Adipose tissue (tissue), 3 donors: ENCODE results near the gene GATB. TPM values are rescaled to one million over a fixed set of nuclear protein-coding genes. Genes with fewer than 3 reads are reported as not detected.

Source experiments
- H3K27ac ChIP-seq: one replicate; pipeline ENCODE4 v1.5.1; 2013; ENCODE audit warnings: low read depth, low read length
- WGBS, 3 donors: extraction: QIAGEN DNeasy Blood & Tissue Kit; methylation state at CpG; one replicate each; pipeline ENCODE4 v1.1.7; 2013; 5-methylcytosine and 5-hydroxymethylcytosine counted together
- polyA plus RNA-seq, 3 donors: library from polyadenylated mRNA; stranded (reverse); fragments of 200-250 nt; gene quantifications; one replicate each; pipeline ENCODE4 v1.2.3, GENCODE V29; 2013
- donor health status: healthy with polysubstance abuse.
- donor health status: Bipolar disorder and iron deficiency.
- donor health status: healthy.

GATB gene
- polyA plus RNA-seq, 3 donors: 5.3 to 18.6 (median 17.9) TPM

- 82 to 91% (median 85%) methylated on average over 5 of the region's 5 CpGs for WGBS, 3 donors
- H3K27ac ChIP-seq: no peak overlapping the region
Measured at GRCh38 chr4:151646322-151646721, 114.5 kb downstream of the GATB start.

- WGBS, 3 donors: 39 to 52% (median 40%) methylated on average over 3 of the region's 3 CpGs
- H3K27ac ChIP-seq: no peak overlapping the region
Measured at GRCh38 chr4:151644622-151645021, 116.2 kb downstream of the GATB start.

GRCh38 chr4:151643564-151643963 lies 117.2 kb downstream of the GATB start:
- 89 to 95% (median 93%) methylated on average over 4 of the region's 4 CpGs for WGBS, 3 donors
- H3K27ac ChIP-seq: no peak overlapping the region

- no peak overlapping the region for H3K27ac ChIP-seq
- 72 to 83% (median 74%) methylated on average over 2 of the region's 2 CpGs for WGBS, 3 donors
Measured at GRCh38 chr4:151641983-151642382, 118.8 kb downstream of the GATB start.

GRCh38 chr4:151641167-151641566 lies 119.6 kb downstream of the GATB start:
- 55 to 98% (median 73%) methylated on average over 2 of the region's 2 CpGs for WGBS, 3 donors
- no peak overlapping the region for H3K27ac ChIP-seq

- no peak overlapping the region for H3K27ac ChIP-seq
- 57 to 77% (median 67%) methylated on average over 1 of the region's 1 CpG for WGBS, 3 donors
Measured at GRCh38 chr4:151640381-151640780, 120.4 kb downstream of the GATB start.

GRCh38 chr4:151638295-151638858 lies 122.4 kb downstream of the GATB start:
- no peak overlapping the region for H3K27ac ChIP-seq
- WGBS, 3 donors: 24 to 72% (median 67%) methylated on average over 1 of the region's 1 CpG

GRCh38 chr4:151631349-151631748 lies 129.5 kb downstream of the GATB start:
- H3K27ac ChIP-seq: no peak overlapping the region

- WGBS, 3 donors: 78 to 87% (median 83%) methylated on average over 10 of the region's 10 CpGs
- no peak overlapping the region for H3K27ac ChIP-seq
Measured at GRCh38 chr4:151629097-151629783, 131.6 kb downstream of the GATB start.

- 67 to 85% (median 74%) methylated on average over 5 of the region's 5 CpGs for WGBS, 3 donors
- no peak overlapping the region for H3K27ac ChIP-seq
Measured at GRCh38 chr4:151628001-151628608, 132.7 kb downstream of the GATB start.

GRCh38 chr4:151627491-151627890 lies 133.3 kb downstream of the GATB start:
- no peak overlapping the region for H3K27ac ChIP-seq
- WGBS, 3 donors: 46 to 66% (median 56%) methylated on average over 1 of the region's 1 CpG

- H3K27ac ChIP-seq: no peak overlapping the region
- 63% methylated on average over 3 of the region's 3 CpGs for WGBS, 3 donors
Measured at GRCh38 chr4:151626751-151627150, 134.1 kb downstream of the GATB start.

GRCh38 chr4:151626228-151626627 lies 134.6 kb downstream of the GATB start:
- WGBS, 3 donors: 91 to 94% (median 94%) methylated on average over 3 of the region's 3 CpGs
- no peak overlapping the region for H3K27ac ChIP-seq

GRCh38 chr4:151624626-151625565 lies 135.9 kb downstream of the GATB start:
- H3K27ac ChIP-seq: no peak overlapping the region
- WGBS, 3 donors: 67 to 88% (median 67%) methylated on average over 14 of the region's 14 CpGs
